ENCODE measurements around the gene NMT2.
"Not testable (repeated sequence)": the region's sequence is repeated elsewhere in the genome, so short reads cannot be mapped to it uniquely, and the experiment has no call there.

Gene NMT2

DNA sequence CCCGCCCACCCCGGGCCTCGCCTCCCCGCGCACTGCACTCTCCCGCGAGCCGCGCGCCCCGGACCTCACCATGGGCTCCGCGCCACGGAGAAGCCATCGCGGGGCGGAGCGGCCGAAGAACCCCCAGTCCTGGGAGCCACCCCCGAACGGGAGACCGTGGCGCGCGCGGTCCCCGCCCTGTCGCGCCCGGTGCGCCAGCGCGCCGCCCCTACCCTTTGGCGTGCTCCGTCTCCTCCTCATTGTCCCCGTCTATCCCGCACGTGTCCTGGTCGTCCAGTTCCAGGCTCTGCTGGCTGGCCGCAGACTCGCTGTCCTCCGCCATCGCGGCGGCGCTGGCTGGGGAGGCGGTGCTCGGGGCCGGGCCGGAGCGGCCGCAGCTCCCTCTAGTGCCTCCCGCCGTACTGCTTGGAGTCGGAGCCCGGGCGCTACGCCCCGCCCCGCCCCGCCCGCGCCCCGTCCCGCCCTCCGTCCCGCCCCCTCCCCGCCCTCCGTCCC, at the start of gene NMT2:
Gene NMT2 (minus strand): TSS at position 403 of the 495 bp plus-strand sequence. CDS start 81 bp downstream, at position 322.
- peak within 1 kb of the TSS; percentile 86 for H3K4me3 ChIP-seq (ENCODE audit: low read depth, low read length)

DNA sequence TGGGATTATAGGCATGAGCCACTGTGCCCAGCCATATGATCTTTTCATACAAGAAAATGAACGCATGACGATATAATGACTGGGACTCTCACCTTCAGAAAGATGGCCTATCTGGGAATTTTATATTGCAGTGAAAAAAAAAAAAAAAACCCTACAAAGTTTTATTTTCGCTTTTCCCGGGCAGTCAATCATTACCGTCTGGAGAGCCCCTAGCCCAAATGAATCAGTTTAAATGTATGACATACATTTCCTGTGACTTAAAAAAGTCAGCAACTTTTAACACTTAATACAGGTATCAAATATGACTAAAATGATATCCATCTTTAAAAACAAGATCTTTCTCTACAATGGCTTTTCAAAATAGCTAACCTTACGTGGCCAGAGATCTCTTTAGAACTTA, 48.2 kb upstream of the NMT2 start:
- H3K4me3 ChIP-seq (ENCODE audit: low read depth, low read length): no peak overlapping the region

DNA sequence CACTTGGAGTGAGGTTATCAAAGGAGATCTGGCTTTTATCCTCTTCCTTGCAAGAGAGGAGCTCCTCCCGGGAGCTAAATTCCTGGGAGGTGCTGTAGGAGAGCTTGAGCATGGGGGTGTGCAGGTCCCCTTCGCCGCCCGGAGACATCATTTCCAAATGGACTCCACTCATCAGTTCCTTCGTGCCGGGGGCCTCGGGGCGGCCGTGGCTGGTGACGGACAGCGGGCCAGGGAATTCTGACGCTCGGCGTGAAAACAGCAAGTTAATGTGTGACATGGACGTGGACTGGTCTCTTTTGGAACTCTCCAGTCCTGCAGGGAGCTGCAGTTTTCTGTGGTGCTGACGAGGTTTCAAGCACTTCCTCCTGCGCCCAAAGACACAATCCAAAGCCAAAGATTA, 45.7 kb upstream of the NMT2 start:
- no peak overlapping the region for H3K4me3 ChIP-seq (ENCODE audit: low read depth, low read length)

DNA sequence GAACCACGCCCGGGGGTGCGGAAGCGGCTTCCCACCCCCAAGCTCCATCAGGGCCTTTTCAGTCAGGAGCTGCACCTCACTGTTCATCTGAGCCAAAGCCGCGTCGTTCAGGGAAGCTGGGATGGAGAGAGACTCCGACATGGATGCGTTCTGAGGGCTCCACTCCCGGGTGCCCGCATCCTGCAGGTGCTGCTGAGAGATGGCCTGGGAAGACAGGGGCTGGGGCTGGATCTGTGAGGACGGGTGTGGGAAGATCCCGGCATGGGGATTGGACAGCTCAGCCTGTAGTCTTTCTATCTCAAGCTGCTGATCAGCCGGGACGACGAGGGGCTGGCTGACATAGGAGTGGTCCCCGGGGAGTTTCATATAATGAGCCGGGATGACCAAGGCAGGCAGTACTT, 45.0 kb upstream of the NMT2 start:
- H3K4me3 ChIP-seq (ENCODE audit: low read depth, low read length): no peak overlapping the region

DNA sequence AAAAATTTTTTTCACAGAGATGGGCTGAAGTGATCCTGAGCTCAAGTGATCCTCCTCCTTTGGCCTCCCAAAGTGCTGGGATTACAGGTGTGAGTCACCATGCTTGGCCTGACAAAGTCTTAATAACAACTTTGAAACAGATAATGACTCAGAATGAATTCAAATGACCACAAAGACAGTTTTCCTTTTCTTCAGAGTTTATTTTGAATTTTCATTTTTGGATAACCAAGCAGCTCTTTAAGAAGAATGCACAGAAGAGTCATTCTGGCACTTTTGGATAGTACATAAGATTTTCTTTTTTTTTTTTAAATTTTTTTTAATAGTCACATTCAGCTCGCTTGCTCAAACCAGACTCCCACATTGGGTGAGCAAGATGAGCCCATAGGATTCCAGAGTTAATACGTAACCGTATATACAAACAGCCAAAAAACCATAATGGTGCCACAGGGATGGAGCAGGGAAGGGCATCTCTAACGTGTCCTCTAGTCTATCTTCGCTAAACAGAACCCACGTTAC, 43.0 kb upstream of the NMT2 start:
- H3K4me3 ChIP-seq (ENCODE audit: low read depth, low read length): no peak overlapping the region

DNA sequence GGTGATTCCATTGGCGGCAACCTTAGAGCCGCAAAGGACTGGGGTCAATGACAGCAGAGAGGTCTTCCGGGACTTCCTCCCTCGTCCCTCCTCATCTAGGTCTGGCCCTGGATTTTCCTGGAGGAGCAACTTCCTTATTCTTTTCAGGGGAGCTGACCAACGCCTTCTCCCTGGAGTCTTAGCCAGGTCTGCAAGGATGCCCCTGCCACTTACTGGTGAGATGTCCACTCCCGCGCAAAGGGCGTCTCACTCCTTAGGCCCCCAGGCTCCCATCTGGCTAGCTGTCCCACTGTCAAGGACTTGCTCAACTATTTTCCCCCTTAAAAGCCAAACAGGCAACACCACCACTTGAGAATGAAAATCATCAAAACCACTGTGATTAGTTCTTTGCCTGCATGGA, 42.0 kb upstream of the NMT2 start:
- H3K4me3 ChIP-seq (ENCODE audit: low read depth, low read length): no peak overlapping the region

DNA sequence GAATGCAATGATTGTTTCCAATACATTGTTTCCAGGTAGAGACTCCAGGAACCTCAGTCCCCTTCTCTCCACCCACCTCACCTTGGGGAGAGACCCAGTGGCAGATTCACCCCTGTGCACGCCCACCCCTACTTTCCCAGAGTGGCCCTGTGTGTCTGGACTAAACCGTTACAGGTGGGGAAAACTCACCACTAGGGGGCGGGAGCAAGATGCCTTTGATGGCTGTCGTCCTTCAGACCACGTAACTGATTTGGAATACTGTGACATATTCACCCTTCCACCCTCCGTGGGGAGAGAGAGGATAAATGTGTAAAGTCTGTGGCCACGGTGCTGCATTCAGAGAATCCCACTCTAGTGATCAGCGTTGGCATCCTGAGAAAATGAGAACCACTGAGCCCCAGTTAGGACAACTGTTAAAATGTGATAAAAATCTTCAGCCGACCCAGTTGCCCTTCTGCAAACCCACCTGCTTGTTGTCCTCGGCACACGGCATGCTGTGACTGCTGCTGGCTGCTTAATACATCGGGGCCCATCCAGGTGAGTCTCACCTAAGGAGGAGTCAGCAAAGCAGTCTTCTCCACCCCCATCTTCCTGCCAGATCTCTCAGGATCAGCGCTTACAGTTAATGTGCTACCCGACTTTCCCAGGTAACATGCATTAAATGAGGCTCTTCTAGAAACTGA, 41.5 kb upstream of the NMT2 start:
- H3K4me3 ChIP-seq (ENCODE audit: low read depth, low read length): no peak overlapping the region

DNA sequence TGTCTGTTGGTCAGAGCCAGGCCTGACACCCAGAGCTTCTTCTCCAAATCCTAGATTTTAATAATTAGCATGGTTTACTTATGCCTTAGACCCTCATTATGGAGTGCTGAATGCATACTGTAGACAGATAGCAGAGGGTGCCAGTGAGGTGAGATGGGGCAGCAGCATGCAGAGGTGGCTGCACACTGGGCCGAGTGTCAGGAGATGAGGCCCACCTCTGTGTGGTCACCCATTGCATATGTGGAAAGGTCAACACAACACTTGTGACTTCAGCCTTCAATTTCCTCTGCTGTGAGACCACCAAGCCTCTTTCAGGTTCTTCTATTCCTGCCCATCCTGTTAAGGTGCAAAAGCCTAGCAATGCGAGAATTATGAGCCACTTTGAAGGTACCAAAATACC, 39.7 kb upstream of the NMT2 start:
- no peak overlapping the region for H3K4me3 ChIP-seq (ENCODE audit: low read depth, low read length)

DNA sequence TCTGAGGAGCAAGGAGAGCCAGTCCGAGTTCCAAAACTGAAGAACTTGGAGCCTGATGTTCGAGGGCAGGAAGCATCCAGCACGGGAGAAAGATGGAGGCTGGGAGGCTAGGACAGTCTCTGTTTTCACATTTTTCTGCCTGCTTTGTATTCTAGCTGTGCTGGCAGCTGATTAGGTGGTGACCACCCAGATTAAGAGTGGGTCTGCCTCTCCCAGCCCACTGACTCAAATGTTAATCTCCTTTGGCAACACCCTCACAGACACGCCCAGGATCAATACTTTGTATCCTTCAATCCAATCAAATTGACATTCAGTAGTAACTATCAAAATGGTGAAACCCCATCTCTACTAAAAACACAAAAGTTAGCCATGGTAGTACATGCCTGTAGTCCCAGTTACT, 38.9 kb upstream of the NMT2 start:
- H3K4me3 ChIP-seq (ENCODE audit: low read depth, low read length): not testable (repeated sequence)

DNA sequence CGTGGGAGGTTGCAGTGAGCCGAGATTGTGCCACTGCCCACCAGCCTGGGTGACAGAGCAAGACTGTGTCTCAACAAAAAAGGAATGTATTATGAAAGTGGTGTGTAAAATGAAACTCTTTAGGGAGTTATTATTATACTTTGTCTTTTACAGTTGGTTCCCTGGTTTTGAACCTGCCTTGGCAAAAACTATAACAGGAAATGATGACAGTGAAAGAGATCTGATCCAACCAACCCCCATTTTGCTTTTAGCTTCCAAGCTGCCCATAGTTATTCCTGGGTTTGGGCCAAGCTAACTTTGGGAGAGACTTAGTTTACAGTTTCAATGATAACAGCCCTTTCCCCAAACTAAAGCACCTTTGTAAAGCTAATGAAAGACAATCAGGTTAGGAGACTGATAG, 34.1 kb upstream of the NMT2 start:
- H3K4me3 ChIP-seq (ENCODE audit: low read depth, low read length): no peak overlapping the region

DNA sequence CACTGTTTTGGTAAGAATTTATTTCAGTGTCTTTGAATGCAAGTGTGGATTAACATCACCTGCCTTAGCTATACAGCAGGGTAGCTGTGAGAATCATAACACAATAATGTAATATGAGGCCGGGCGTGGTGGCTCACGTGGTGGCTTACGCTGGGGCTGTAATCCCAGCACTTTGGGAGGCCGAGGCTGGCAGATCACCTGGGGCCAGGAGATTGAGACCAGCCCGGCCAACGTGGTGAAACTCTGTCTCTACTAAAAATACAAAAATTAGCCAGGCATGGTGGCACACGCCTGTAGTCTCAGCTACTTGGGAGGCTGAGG, 33.8 kb upstream of the NMT2 start:
- H3K4me3 ChIP-seq (ENCODE audit: low read depth, low read length): not testable (repeated sequence)

DNA sequence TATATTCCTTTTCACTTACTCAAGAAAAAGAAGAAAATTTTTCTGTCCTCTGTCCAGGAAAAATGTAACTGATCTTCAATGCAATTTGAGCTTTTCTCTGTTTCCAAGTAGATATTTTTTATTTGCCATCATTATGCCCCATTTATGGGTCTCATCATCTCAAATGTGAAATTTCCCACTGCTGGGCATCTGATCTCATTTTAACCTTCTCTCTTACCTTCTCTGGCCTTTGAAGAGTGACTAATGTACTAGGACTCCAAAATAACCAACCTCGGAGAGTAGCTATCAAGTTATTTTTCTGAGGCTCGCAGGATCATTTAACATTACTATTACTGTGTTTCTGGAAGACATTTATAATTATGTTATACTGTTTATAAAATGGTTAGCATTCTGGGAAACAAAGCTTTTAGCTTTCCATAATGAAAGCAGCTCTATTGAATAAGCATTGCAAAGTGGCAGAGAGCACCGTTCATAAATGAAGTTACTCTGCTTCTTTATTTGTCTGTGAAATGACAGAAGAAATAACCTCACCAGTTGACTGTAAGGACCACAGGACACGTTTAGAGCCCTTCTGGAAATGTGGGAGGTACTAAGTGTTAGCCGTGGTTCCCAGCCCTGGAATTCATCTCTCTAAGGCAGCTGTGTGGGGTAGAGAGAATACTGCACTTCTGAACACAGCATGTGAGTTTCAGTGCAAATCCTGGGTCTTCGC, 33.3 kb upstream of the NMT2 start:
- no peak overlapping the region for H3K4me3 ChIP-seq (ENCODE audit: low read depth, low read length)

DNA sequence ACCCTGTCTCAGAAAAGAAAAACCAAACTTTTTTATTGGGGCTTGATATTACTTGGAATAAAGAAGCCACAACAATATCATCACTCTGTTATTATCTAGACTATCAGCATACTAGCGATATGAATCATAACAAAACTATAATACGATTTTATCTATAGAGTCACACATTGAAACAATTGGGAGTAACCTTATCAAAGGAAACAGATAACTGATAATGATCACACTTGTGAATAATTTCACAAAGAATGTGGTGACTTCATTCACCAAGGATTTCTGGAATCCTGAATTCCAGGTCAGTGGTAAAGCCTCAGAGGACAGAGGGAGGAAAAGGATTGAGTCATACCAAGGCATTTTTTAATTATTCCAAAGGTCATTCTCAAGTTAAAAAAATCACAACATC, 32.1 kb upstream of the NMT2 start:
- H3K4me3 ChIP-seq (ENCODE audit: low read depth, low read length): no peak overlapping the region

DNA sequence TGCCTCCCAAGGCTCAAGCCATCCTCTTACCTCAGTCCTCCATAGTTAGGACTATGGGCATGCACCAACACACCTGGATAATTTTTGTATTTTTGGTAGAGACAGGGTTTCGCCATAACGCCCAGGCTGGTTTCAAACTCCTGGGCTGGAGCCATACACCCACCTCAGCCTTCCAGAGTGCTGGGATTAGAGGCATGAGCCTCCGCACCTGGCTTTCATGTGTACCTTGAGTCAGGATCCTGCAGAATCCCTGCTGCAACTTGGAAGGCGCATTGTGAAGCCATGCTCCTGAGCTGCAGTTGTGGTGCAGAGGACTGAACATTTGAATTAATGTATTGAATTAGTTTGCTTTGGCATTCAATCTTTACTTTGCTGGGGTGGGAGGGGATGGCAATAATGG, 29.4 kb upstream of the NMT2 start:
- H3K4me3 ChIP-seq (ENCODE audit: low read depth, low read length): no peak overlapping the region

DNA sequence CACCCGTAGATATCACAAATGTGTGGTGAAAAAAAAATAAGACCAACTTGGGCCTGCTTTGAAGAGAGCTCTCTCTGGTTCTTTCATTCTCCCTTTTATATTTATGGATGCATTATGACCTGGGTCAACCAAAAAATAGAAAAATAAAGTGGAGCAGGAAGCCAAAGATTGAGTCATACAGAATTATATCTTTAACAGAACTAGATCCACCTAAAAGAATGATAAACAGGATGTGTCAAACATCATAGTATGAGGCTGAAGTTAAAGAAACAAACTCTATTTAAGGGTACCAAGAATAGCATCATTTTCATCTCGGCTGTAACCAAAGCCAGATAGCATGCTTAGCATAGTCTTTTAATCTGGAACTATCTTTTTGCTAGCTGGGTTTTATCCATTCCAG, 28.8 kb upstream of the NMT2 start:
- H3K4me3 ChIP-seq (ENCODE audit: low read depth, low read length): no peak overlapping the region

DNA sequence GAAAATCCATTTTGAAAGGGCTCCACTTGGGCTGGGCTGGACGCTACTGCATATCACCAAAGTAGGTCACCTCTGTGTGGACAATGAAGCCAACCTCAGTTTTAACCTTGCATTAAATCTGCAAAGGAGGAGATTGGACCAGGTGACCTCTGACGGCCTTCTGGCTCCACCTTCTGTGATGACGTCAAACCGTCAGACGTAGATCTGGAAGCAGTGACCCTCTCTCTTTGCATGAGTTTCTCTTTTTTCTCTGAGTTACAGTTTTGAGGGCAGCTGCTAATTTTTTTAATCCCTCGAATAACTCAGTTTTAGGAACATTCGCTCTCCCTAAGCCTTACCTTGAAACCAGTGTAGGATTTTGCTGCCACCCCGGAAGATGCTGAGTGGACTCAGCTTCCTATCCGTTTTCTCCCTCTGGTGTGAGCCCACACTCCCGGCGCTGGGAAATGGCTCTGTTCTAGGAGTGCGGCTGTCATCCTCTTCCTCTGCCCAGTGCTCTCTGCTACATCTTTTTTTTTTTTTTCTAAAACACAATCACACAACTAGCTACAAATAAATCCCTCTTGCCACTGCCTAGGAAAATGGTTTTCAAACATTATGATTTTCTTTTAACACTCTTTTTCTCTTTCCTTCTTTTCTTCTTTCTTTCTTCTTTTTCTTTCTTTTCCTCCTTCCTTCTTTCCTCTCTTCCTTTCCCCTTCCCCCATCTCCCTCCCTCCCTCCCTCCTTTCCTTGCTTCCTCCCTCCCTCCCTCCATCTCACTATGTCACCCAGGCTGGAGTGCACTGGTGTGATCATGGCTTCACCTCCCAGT, 27.7 kb upstream of the NMT2 start:
- no peak overlapping the region for H3K4me3 ChIP-seq (ENCODE audit: low read depth, low read length)

DNA sequence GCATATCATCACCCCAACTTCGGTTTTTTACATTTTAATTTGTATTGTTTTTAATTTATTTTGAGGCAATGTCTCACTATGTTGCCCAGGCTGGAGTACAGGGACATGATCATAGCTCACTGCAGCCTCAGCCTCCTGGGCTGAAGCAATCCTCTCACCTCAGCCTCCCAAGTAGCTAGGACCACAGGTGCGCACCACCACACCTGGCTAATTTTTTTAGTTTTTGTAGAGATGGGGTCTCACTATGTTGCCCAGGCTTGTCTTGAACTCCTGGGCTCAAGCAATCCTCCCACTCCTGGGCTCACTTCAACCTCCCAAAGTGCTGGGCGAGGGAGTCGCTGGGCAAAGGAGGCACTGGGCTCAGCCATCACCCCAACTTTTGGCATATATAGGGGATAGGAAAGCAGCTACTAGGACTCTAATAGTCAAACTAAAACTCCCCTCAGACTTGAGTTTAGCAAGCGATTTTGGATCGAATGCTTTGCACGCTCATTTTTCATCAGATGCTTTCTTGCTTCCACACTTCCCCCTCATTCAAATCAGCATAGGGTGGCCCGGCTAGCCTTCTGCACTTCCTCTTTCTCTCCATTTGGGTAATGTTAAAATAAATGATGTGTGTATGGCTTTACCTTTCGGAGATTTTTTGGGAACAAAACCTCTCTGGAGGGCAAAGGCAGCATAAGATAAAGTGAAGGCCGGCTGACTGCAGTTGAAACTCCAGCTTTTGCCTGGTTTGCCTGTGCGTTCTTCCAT, 20.8 kb upstream of the NMT2 start:
- no peak overlapping the region for H3K4me3 ChIP-seq (ENCODE audit: low read depth, low read length)

DNA sequence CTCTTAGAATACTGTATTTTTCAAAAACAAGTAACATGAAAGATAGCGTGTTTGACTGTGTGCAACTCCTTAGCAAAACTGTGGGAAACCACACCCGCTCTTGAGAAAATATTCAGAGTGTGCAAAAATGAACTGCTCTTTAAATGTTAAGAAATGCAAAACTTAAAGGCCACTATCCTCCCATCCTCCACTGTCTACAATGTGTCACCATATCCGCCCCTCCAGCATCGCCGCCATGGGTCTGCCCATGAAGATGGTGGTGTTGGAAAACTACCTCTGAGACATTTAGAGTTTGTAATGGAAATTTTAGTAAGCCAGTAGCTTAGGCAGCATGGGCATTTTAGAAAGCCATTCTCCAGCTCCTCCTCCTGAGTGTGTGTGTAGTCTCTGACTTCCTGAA, 20.1 kb upstream of the NMT2 start:
- no peak overlapping the region for H3K4me3 ChIP-seq (ENCODE audit: low read depth, low read length)

DNA sequence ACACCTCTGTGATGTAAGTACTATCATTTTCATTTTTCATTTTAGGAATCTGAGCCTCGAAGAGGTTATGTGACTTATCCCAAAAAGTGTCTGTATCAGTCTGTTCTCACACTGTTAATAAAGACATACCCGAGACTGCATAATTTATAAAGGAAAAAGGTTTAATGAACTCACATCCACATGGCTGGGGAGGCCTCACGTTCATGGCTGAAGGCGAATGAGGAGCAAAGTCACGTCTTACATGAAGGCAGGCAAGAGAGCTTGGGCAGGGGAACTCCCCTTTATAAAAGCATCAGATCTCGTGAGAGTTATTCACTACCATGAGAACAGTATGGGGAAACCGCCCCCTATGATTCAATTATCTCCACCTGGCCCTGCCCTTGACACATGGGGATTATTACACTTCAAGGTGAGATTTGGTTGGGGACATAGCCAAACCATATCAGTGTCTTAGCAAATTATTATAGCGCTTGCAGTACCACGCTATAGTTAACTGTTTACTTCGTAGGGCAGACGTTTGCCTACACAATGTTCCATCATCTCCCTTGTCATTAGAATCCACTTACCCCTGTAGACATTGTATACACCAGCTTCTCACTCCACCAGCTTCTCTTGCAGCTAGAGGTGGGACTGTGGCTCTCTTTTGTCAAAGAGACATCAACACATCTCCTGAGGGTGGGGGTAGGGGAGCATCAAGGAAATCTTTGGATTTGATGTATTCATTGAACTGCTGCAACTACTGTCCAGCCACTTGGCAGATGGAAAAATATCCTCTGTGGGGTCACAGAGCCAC, 15.4 kb upstream of the NMT2 start:
- no peak overlapping the region for H3K4me3 ChIP-seq (ENCODE audit: low read depth, low read length)

DNA sequence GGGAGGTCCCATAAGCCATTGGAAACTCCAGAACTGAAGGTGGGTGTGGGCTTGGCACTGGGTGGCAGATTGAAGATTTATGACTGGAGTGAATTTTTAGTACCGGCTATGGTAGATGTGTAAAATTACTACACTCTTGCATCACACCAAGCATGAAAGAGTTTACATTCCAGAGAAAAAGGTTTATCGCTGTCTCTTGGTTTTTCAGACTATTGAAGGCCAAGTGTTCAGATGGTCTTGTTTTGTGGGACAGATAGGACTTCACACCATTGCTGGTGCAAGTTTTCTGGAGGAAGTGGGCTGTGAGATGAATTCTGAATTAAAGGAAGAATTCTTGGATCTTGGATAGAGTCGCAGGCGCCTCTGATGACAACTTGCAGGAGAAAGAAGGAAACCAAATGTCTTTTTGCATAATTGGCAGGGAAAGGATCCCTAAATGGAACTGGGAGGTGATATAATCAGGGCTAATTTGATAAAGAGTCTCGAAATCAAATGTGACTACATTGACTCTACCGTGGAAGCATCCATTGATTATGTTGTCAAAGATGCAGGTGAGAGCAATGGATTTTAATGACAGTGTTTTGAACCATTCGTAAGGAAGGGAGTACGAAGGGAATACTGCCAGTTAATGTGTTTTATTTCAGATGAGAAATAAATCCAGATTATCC, 14.2 kb upstream of the NMT2 start:
- H3K4me3 ChIP-seq (ENCODE audit: low read depth, low read length): no peak overlapping the region

Measured in iPS-11a (cell line).